H1 (cell line): Measurements from ENCODE around the gene HSPA1A. TPM values are rescaled to one million over a fixed set of nuclear protein-coding genes. Genes with fewer than 3 reads are reported as not detected.

Experiments used
- CTCF ChIA-PET: fragments of 300-600 bp; sonication (Branson Sonifier 250); formaldehyde crosslinking; loops from one replicate; lab custom pipeline; 2021; ENCODE audit not compliant: partially characterized antibody; lab: Charles Lee
- POLR2A ChIA-PET: fragments of 300-600 bp; sonication (Branson Sonifier 250); formaldehyde crosslinking; loops from one replicate; lab custom pipeline; 2021; ENCODE audit warnings: inconsistent platforms; ENCODE audit not compliant: partially characterized antibody; lab: Charles Lee
- DNase-seq, 2 experiments: peaks; one replicate each; pipeline versions ENCODE4 v3.0.0 to v3.0.0-alpha.2; 2010 to 2022; ENCODE audit warnings: low spot score in 2 of 2, low read depth in 1 of 2, mixed read lengths in 1 of 2
- FAIRE-seq: peaks from 2 replicates; lab custom pipeline; 2011; peaks lifted over from hg19 to GRCh38; lab: Jason Lieb, UNC
- H2AFZ ChIP-seq: 2 replicates; pipeline ENCODE4 v1.8.1; 2012; ENCODE audit warnings: low read length, inconsistent platforms
- H2AK5ac ChIP-seq: 2 replicates; pipeline ENCODE4 v1.6.1; 2013; ENCODE audit warnings: low read depth, low read length
- H2BK120ac ChIP-seq: replicated peaks from 2 replicates; pipeline ENCODE3; 2013; ENCODE audit warnings: low read depth, low read length, inconsistent platforms
- H2BK12ac ChIP-seq: 2 replicates; pipeline ENCODE4 v1.6.1; 2013; ENCODE audit warnings: low read depth, low read length
- H2BK15ac ChIP-seq: 2 replicates; pipeline ENCODE4 v1.6.1; 2013; ENCODE audit warnings: low read length
- H2BK20ac ChIP-seq: 2 replicates; pipeline ENCODE4 v1.6.1; 2013; ENCODE audit warnings: low read length
- H2BK5ac ChIP-seq: 2 replicates; pipeline ENCODE4 v1.6.1; 2013; ENCODE audit warnings: low read depth, low read length
- H3K14ac ChIP-seq: 2 replicates; pipeline ENCODE4 v1.6.1; 2013; ENCODE audit warnings: inconsistent platforms; ENCODE audit not compliant: insufficient read length
- H3K18ac ChIP-seq: 2 replicates; pipeline ENCODE4 v1.6.1; 2013; ENCODE audit warnings: low read length; ENCODE audit errors: extremely low read depth
- H3K23ac ChIP-seq: 2 replicates; pipeline ENCODE4 v1.6.1; 2013; ENCODE audit warnings: inconsistent platforms; ENCODE audit not compliant: insufficient read length
- H3K23me2 ChIP-seq: 2 replicates; pipeline ENCODE4 v1.6.1; 2013; ENCODE audit warnings: low read depth, low read length
- H3K27ac ChIP-seq: 2 replicates; pipeline ENCODE4 v1.6.1; 2011; ENCODE audit warnings: low read depth, low read length, inconsistent platforms
- H3K27me3 ChIP-seq, 4 experiments: replicated peaks in 1 of 4; 1 replicate in 1 of 4; 2 replicates in 3 of 4; pipeline versions ENCODE4 v1.6.1 to v1.8.1; 2011 to 2013; ENCODE audit warnings: low read length in 3 of 4, mild to moderate bottlenecking in 3 of 4, inconsistent platforms in 2 of 4, mixed read lengths in 2 of 4, moderate library complexity in 1 of 4; ENCODE audit not compliant: control insufficient read depth in 3 of 4, insufficient read depth in 3 of 4; ENCODE audit errors: extremely low read depth in 1 of 4
- H3K36me3 ChIP-seq, 4 experiments: 2 replicates each; pipeline versions ENCODE4 v1.6.1 to v1.8.1; 2011 to 2013; ENCODE audit warnings: mild to moderate bottlenecking in 4 of 4, low read length in 3 of 4, moderate library complexity in 2 of 4, control low read depth in 1 of 4, inconsistent platforms in 1 of 4; ENCODE audit not compliant: insufficient read depth in 4 of 4, control insufficient read depth in 2 of 4
- H3K4ac ChIP-seq: replicated peaks from 2 replicates; pipeline ENCODE3; 2013; ENCODE audit warnings: low read length, low read depth, mixed read lengths, inconsistent platforms; ENCODE audit not compliant: insufficient read length
- H3K4me1 ChIP-seq, 4 experiments: replicated peaks in 1 of 4; 1 replicate in 1 of 4; 2 replicates in 3 of 4; pipeline versions ENCODE4 v1.6.1 to v1.8.1; 2011 to 2013; ENCODE audit warnings: low read length in 3 of 4, inconsistent platforms in 2 of 4, mixed read lengths in 1 of 4; ENCODE audit not compliant: insufficient read depth in 4 of 4, control insufficient read depth in 3 of 4
- H3K4me2 ChIP-seq, 2 experiments: 2 replicates each; pipeline versions ENCODE4 v1.6.1 to v1.8.1; 2011 to 2013; ENCODE audit warnings: low read depth in 2 of 2, low read length in 2 of 2, control low read depth in 1 of 2, inconsistent platforms in 1 of 2, mild to moderate bottlenecking in 1 of 2; ENCODE audit not compliant: insufficient read depth in 1 of 2
- H3K4me3 ChIP-seq, 4 experiments: fragments of 200-600, 300-600 bp in 1 of 4; sonication (generic), shearing (Covaris generic), sonication (Bioruptor Twin) in 1 of 4; 2 replicates each; pipeline versions ENCODE4 v1.5.1 to v1.8.1; 2011 to 2016; ENCODE audit warnings: low read length in 4 of 4, low read depth in 3 of 4, control low read depth in 2 of 4, inconsistent platforms in 2 of 4, mild to moderate bottlenecking in 2 of 4, mixed read lengths in 1 of 4, moderate library complexity in 1 of 4; ENCODE audit not compliant: insufficient read depth in 2 of 4; ENCODE audit errors: extremely low read depth in 1 of 4
- H3K56ac ChIP-seq: replicated peaks from 2 replicates; pipeline ENCODE3; 2013; ENCODE audit warnings: low read depth, mild to moderate bottlenecking, mixed read lengths, low read length, inconsistent platforms; ENCODE audit not compliant: insufficient read length
- H3K79me1 ChIP-seq: 2 replicates; pipeline ENCODE4 v1.6.1; 2013; ENCODE audit warnings: low read depth, low read length, control low read depth
- H3K79me2 ChIP-seq, 2 experiments: 2 replicates each; pipeline versions ENCODE4 v1.6.1 to v1.8.1; 2012 to 2013; ENCODE audit warnings: low read length in 2 of 2, mild to moderate bottlenecking in 2 of 2, inconsistent platforms in 1 of 2; ENCODE audit not compliant: insufficient read depth in 2 of 2, control insufficient read depth in 1 of 2
- H3K9ac ChIP-seq, 4 experiments: replicated peaks in 1 of 4; 1 replicate in 1 of 4; 2 replicates in 3 of 4; pipeline versions ENCODE4 v1.6.1 to v1.8.1; 2011 to 2013; ENCODE audit warnings: low read depth in 3 of 4, low read length in 3 of 4, control low read depth in 2 of 4, mild to moderate bottlenecking in 2 of 4, moderate library complexity in 2 of 4, inconsistent platforms in 1 of 4; ENCODE audit errors: extremely low read depth in 1 of 4
- H3K9me3 ChIP-seq, 2 experiments: 2 replicates each; pipeline versions ENCODE4 v1.6.1 to v1.8.1; 2012 to 2013; ENCODE audit warnings: mild to moderate bottlenecking in 2 of 2, moderate library complexity in 2 of 2, control low read depth in 1 of 2, inconsistent platforms in 1 of 2, low read depth in 1 of 2, low read length in 1 of 2, mixed read lengths in 1 of 2; ENCODE audit not compliant: insufficient read depth in 2 of 2
- H4K20me1 ChIP-seq, 2 experiments: replicated peaks in 1 of 2; 2 replicates each; pipeline versions ENCODE3 to v1.8.1; 2011 to 2013; ENCODE audit warnings: inconsistent platforms in 2 of 2, low read length in 2 of 2, mild to moderate bottlenecking in 1 of 2; ENCODE audit not compliant: insufficient read depth in 2 of 2, control insufficient read depth in 1 of 2
- H4K5ac ChIP-seq: 2 replicates; pipeline ENCODE4 v1.6.1; 2013; ENCODE audit warnings: low read length, low read depth, mixed read lengths, inconsistent platforms; ENCODE audit not compliant: insufficient read length
- H4K8ac ChIP-seq: 2 replicates; pipeline ENCODE4 v1.8.0; 2013; ENCODE audit warnings: mild to moderate bottlenecking, moderate library complexity, low read length, inconsistent platforms; ENCODE audit not compliant: insufficient read depth; ENCODE audit errors: extremely low read depth
- H4K91ac ChIP-seq: replicated peaks from 2 replicates; pipeline ENCODE3; 2013; ENCODE audit warnings: low read length, mixed read lengths, inconsistent platforms; ENCODE audit not compliant: insufficient read length
- ATF2 ChIP-seq: IDR thresholded peaks from 2 replicates; pipeline ENCODE4 v1.6.1; 2012; ENCODE audit warnings: low read length, inconsistent platforms
- ATF3 ChIP-seq: IDR thresholded peaks from 2 replicates; pipeline ENCODE4 v1.6.1; 2011; ENCODE audit warnings: low read depth, mild to moderate bottlenecking, low read length; ENCODE audit not compliant: insufficient read depth
- KDM4A ChIP-seq: IDR thresholded peaks from one replicate; pipeline ENCODE4 v1.7.1; 2012; ENCODE audit warnings: low read depth, mild to moderate bottlenecking, moderate library complexity, low read length, inconsistent platforms; ENCODE audit not compliant: severe bottlenecking
- NANOG ChIP-seq: IDR thresholded peaks from 2 replicates; pipeline ENCODE4 v1.6.1; 2011; ENCODE audit warnings: low read length, low read depth, mild to moderate bottlenecking, inconsistent platforms; ENCODE audit not compliant: insufficient read depth, poor library complexity, severe bottlenecking
- PHF8 ChIP-seq: fragments of 200-600 bp; sonication (generic); conservative IDR thresholded peaks from 2 replicates; pipeline ENCODE4 v1.7.1; 2012; ENCODE audit warnings: low read depth, mild to moderate bottlenecking, inconsistent platforms, low read length, moderate library complexity
- POLR2AphosphoS5 ChIP-seq: IDR thresholded peaks from 2 replicates; pipeline ENCODE4 v1.6.1; 2011; ENCODE audit warnings: low read depth, low read length
- USF2 ChIP-seq: IDR thresholded peaks from 2 replicates; pipeline ENCODE4 v1.6.1; 2011; ENCODE audit warnings: low read length, improper control_type of control experiment
- WGBS, 2 experiments: shearing (Covaris generic) in 1 of 2; methylation state at CpG; one replicate each; pipeline versions ENCODE4 v1.1.6 to v1.1.7; 2013 to 2015; ENCODE audit warnings: low lambda C conversion rate in 2 of 2, mixed read lengths in 2 of 2, inconsistent platforms in 1 of 2, low coverage in 1 of 2, missing lambda C conversion rate in 1 of 2; ENCODE audit not compliant: insufficient replicate concordance in 2 of 2, insufficient coverage in 1 of 2, insufficient read length in 1 of 2; ENCODE audit errors: extremely low coverage in 1 of 2, missing lambda C conversion rate in 1 of 2; 5-methylcytosine and 5-hydroxymethylcytosine counted together
- polyA plus RNA-seq, 7 experiments: library from polyadenylated mRNA; depleted of rRNA in 3 of 7; stranded (reverse) in 5 of 7; unstranded in 2 of 7; fragments of >200 nt in 5 of 7; fragments of 200-250 nt in 2 of 7; gene quantifications; 1 replicate in 5 of 7; 2 replicates in 1 of 7; 4 replicates in 1 of 7; pipeline versions ENCODE4 v1.2.1 to v1.2.3, GENCODE V29; 2011 to 2013; ENCODE audit warnings: missing spikeins in 2 of 7, mixed read lengths in 2 of 7
- total RNA-seq: library from RNA; stranded (reverse); fragmentation: NEBNext Ultra II Directional; extraction: Animal tissue kit (Norgen Biotek cat#: 25700); gene quantifications from 2 replicates; pipeline ENCODE4 v1.2.1, GENCODE V29; 2021

Gene HSPA1A
- total and polyA plus RNA-seq, 2 of the 8 experiments (the other 6 are each of a cell fraction or from before 2014, with no cell fraction given), result 40.7 to 54.0 TPM

GRCh38 chr6:31778999-31779885 lies 36.1 kb upstream of the HSPA1A start:
- no peak for FAIRE-seq
- TF ChIP-seq PHF8 (no peak), NANOG (no peak), ATF3 (no peak), USF2 (no peak), POLR2AphosphoS5 (no peak), ATF2 (no peak), KDM4A (no peak)

More at GRCh38 chr6:31778999-31779885, 36.1 kb upstream of the HSPA1A start:
- Histone ChIP-seq H3K79me2 (no peaks in the 10 kb centered on the region), H3K4me2 (no peak overlapping the region), H2BK120ac (no peak overlapping the region), H4K5ac (no peak overlapping the region), H4K91ac (no peak overlapping the region), H4K20me1 (peaks cover 0 to 1% of the 10 kb centered on the region in 2 experiments), H3K4me1 (peaks cover 0 to 7% (median 3%) of the 10 kb centered on the region in 4 experiments; a peak in 3 of 7 replicates), H3K18ac (no peak overlapping the region), H3K27ac (no peak overlapping the region), H2BK5ac (no peak overlapping the region), H2BK15ac (no peak overlapping the region), H3K4me3 (no peak overlapping the region), H2AK5ac (no peak overlapping the region), H3K79me1 (no peaks in the 10 kb centered on the region), H3K36me3 (peaks cover 19 to 58% (median 44%) of the 10 kb centered on the region in 4 experiments), H2AFZ (no peak overlapping the region), H3K9me3 (no peaks in the 10 kb centered on the region), H3K14ac (no peak overlapping the region), H2BK20ac (no peak overlapping the region), H3K9ac (no peak overlapping the region), H3K56ac (no peak overlapping the region), H3K27me3 (no peaks in the 10 kb centered on the region; a peak in 1 of 7 replicates), H3K23me2 (0 out of 2 replicates have a peak, but pooled peaks cover 1% of the 10 kb centered on the region), H4K8ac (no peak overlapping the region), H2BK12ac (no peak overlapping the region), H3K23ac (no peak overlapping the region), H3K4ac (no peak overlapping the region)
- no peak for DNase-seq
- WGBS, 2 experiments, result 92% methylated on average over 35 of the region's 43 CpGs; no CpG with 5 or more reads in 1 of the 2 experiments
- POLR2A ChIA-PET, result interaction anchor here (0.6 to 10.7 kb wide), 9 partner anchors 8 to 114 kb away, joined by 3 to 85 read pairs (median 3); partner anchors contain the start of genes GPANK1 and HSPA1B
- CTCF ChIA-PET, result interaction anchor here (0.5 to 15.6 kb wide), 12 partner anchors 5 to 112 kb away, joined by 3 to 228 read pairs (median 4); partner anchors contain the start of genes LSM2, VARS1 and VWA7
